ENCODE measurements around the gene PROM2. TPM values are rescaled to one million over a fixed set of nuclear protein-coding genes. Genes with fewer than 3 reads are reported as not detected.
A peak's percentile ranks its signal among the peaks of the same experiment; 100 is the strongest.

PROM2 gene
- total RNA-seq, 2 donors from 2014 or later = 2.2 to 2.3 TPM

DNA sequence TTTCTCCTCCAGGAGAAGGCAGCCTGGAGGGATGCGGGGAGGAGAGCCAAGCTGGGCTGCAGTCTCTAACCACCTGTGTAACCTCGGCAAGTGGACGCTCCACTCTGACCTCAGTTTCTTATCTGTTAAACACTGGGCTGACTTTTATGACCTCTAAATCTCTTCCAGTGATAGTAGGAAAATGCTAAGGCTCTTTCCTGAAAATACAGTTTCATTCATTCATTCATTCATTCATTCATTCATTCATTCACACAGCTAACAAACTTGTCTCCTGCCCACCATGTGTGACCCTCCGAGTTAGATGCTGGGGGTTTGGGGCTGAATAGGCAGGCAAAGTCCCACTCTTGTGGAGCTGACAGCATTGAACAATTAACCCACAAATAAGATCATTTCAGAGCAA, 9.3 kb downstream of the PROM2 start:
- Histone ChIP-seq H3K9ac (ENCODE audit: extremely low read depth, low read length, poor library complexity, severe bottlenecking) (no peak overlapping the region), H3K9me3 (ENCODE audit: control insufficient read depth, low read length) (no peaks in the 10 kb centered on the region), H3K27ac (ENCODE audit: low read depth, low read length) (no peak overlapping the region), H3K27me3 (ENCODE audit: control insufficient read depth, insufficient read depth, low read length, poor library complexity, severe bottlenecking) (no peaks in the 10 kb centered on the region), H3K36me3 (ENCODE audit: control insufficient read depth, insufficient read depth, low read length) (no peaks in the 10 kb centered on the region), H3K4me1 (ENCODE audit: control insufficient read depth, insufficient read depth, low read length) (no peaks in the 10 kb centered on the region), H3K4me3 (ENCODE audit: low read length) (no peak overlapping the region)
- H3K9me3 Mint-ChIP-seq = no peaks in the 10 kb centered on the region
- H3K4me3 Mint-ChIP-seq = no peak overlapping the region
- no peaks in the 10 kb centered on the region for H3K27me3 Mint-ChIP-seq (ENCODE audit: insufficient read depth)
- DNase-seq = no peak
- TF ChIP-seq, protein P1, sequence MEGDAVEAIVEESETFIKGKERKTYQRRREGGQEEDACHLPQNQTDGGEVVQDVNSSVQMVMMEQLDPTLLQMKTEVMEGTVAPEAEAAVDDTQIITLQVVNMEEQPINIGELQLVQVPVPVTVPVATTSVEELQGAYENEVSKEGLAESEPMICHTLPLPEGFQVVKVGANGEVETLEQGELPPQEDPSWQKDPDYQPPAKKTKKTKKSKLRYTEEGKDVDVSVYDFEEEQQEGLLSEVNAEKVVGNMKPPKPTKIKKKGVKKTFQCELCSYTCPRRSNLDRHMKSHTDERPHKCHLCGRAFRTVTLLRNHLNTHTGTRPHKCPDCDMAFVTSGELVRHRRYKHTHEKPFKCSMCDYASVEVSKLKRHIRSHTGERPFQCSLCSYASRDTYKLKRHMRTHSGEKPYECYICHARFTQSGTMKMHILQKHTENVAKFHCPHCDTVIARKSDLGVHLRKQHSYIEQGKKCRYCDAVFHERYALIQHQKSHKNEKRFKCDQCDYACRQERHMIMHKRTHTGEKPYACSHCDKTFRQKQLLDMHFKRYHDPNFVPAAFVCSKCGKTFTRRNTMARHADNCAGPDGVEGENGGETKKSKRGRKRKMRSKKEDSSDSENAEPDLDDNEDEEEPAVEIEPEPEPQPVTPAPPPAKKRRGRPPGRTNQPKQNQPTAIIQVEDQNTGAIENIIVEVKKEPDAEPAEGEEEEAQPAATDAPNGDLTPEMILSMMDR (conservative IDR thresholded peaks at IDR 0.05) = no peak
- H3K4me1 Mint-ChIP-seq = no peaks in the 10 kb centered on the region
- H3K36me3 Mint-ChIP-seq (ENCODE audit: low read depth) = no peaks in the 10 kb centered on the region
- WGBS, 2 experiments (ENCODE audit: insufficient coverage in 1 of 2, insufficient read length in 1 of 2) = 92 to 94% methylated on average over 4 of the region's 4 CpGs
- no peak overlapping the region for H3K27ac Mint-ChIP-seq

DNA sequence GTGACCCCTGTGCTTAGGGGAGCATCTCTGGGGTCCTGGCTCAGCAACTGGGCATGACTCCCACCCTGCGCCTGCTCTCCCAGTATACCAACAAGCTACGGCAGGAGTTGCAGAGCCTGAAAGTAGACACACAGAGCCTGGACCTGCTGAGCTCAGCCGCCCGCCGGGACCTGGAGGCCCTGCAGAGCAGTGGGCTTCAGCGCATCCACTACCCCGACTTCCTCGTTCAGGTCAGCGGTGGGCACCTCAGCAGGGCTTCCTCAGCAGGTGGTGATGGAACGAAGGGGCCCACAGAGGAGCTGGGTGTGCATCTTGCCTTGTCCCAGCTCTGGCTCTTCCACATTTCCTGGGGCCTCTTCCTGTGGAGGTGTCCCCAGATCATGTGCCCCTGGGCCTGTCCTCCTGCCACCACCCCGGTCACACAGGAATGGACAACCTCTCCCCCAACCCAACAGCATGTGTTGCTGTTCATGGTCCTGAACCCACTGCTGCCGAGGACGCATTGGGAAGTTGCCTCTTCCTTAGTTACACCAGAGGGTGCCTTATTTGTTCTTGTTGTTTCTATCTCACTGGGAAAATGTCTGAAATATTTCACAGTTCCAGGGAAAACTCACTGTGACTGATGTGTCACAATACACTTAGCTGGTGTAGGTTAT, 10.8 kb downstream of the PROM2 start:
- peak; percentile 67 for DNase-seq
- no peak overlapping the region for H3K9ac ChIP-seq (ENCODE audit: extremely low read depth, low read length, poor library complexity, severe bottlenecking)
- TF ChIP-seq, protein P1 (conservative IDR thresholded peaks at IDR 0.05) = no peak
- Mint-ChIP-seq H3K27ac (no peak overlapping the region), H3K4me1 (no peaks in the 10 kb centered on the region), H3K27me3 (ENCODE audit: insufficient read depth) (no peaks in the 10 kb centered on the region), H3K9me3 (peaks cover under 1% of the 10 kb centered on the region), H3K4me3 (no peak overlapping the region), H3K36me3 (ENCODE audit: low read depth) (no peaks in the 10 kb centered on the region)
- no peaks in the 10 kb centered on the region for H3K27me3 ChIP-seq (ENCODE audit: control insufficient read depth, insufficient read depth, low read length, poor library complexity, severe bottlenecking)
- H3K9me3 ChIP-seq (ENCODE audit: control insufficient read depth, low read length) = no peaks in the 10 kb centered on the region
- no peaks in the 10 kb centered on the region for H3K36me3 ChIP-seq (ENCODE audit: control insufficient read depth, insufficient read depth, low read length)
- no peaks in the 10 kb centered on the region for H3K4me1 ChIP-seq (ENCODE audit: control insufficient read depth, insufficient read depth, low read length)
- no peak overlapping the region for H3K4me3 ChIP-seq (ENCODE audit: low read length)
- WGBS, 2 experiments (ENCODE audit: insufficient coverage in 1 of 2, insufficient read length in 1 of 2) = 82 to 89% methylated on average over 9 to 13 of the region's 13 CpGs
- no peak overlapping the region for H3K27ac ChIP-seq (ENCODE audit: low read depth, low read length)

DNA sequence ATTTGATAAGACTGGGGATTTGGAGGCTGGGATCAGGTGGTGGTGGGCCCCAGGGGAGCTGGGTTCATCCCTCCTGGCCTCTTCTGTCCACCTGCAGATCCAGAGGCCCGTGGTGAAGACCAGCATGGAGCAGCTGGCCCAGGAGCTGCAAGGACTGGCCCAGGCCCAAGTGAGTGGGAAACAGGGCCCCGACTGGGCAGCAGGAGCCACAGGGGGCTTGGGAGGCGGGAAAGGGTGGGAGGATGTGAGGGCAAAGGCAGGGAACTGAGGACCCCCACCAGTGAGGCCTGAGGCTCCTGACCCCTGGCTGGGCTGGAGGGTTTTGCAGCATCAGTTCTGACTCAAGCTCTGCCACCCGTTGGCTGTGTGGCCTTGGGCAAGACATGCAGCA, 11.3 kb downstream of the PROM2 start:
- Mint-ChIP-seq H3K27me3 (ENCODE audit: insufficient read depth) (no peaks in the 10 kb centered on the region), H3K9me3 (peaks cover 6% of the 10 kb centered on the region), H3K4me1 (no peaks in the 10 kb centered on the region), H3K27ac (no peak overlapping the region), H3K4me3 (no peak overlapping the region), H3K36me3 (ENCODE audit: low read depth) (no peaks in the 10 kb centered on the region)
- TF ChIP-seq, protein P1 (conservative IDR thresholded peaks at IDR 0.05) = no peak
- Histone ChIP-seq H3K9ac (ENCODE audit: extremely low read depth, low read length, poor library complexity, severe bottlenecking) (no peak overlapping the region), H3K27me3 (ENCODE audit: control insufficient read depth, insufficient read depth, low read length, poor library complexity, severe bottlenecking) (no peaks in the 10 kb centered on the region), H3K4me3 (ENCODE audit: low read length) (no peak overlapping the region), H3K36me3 (ENCODE audit: control insufficient read depth, insufficient read depth, low read length) (no peaks in the 10 kb centered on the region), H3K9me3 (ENCODE audit: control insufficient read depth, low read length) (no peaks in the 10 kb centered on the region), H3K4me1 (ENCODE audit: control insufficient read depth, insufficient read depth, low read length) (no peaks in the 10 kb centered on the region), H3K27ac (ENCODE audit: low read depth, low read length) (no peak overlapping the region)
- 59 to 64% methylated on average over 4 of the region's 4 CpGs for WGBS, 2 experiments (ENCODE audit: insufficient coverage in 1 of 2, insufficient read length in 1 of 2)
- DNase-seq = no peak
